Kidney epithelial cell (primary cell): ENCODE data around the gene HACE1. TPM values are rescaled to one million over a fixed set of nuclear protein-coding genes. Genes with fewer than 3 reads are reported as not detected.
"Not testable (repeated sequence)": the region's sequence is repeated elsewhere in the genome, so short reads cannot be mapped to it uniquely, and the experiment has no call there.

Source experiments
- DNase-seq: peaks from one replicate; pipeline ENCODE4 v3.0.0-alpha.2; 2010; ENCODE audit warnings: low read depth
- H3K27me3 ChIP-seq: 2 replicates; pipeline ENCODE4 v1.6.0; 2011; ENCODE audit warnings: low read length; ENCODE audit not compliant: control insufficient read depth, insufficient read depth
- H3K36me3 ChIP-seq: 2 replicates; pipeline ENCODE4 v1.5.1; 2011; ENCODE audit warnings: low read length; ENCODE audit not compliant: control insufficient read depth, insufficient read depth
- H3K4me3 ChIP-seq: 2 replicates; pipeline ENCODE4 v1.5.1; 2011; ENCODE audit warnings: low read depth, mild to moderate bottlenecking, control low read depth, low read length
- CTCF ChIP-seq: IDR thresholded peaks from 2 replicates; pipeline ENCODE4 v1.5.1; 2011; ENCODE audit warnings: mild to moderate bottlenecking, moderate library complexity, low read length, control low read depth, inconsistent platforms; ENCODE audit not compliant: insufficient read depth, poor library complexity, severe bottlenecking
- total RNA-seq: library from RNA; depleted of rRNA; stranded (reverse); fragments of >200 nt; gene quantifications from 2 replicates; pipeline ENCODE4 v1.2.3, GENCODE V29; 2015

HACE1 gene
- total RNA-seq, 1 donor from 2014 or later, result 18.9 TPM

DNA sequence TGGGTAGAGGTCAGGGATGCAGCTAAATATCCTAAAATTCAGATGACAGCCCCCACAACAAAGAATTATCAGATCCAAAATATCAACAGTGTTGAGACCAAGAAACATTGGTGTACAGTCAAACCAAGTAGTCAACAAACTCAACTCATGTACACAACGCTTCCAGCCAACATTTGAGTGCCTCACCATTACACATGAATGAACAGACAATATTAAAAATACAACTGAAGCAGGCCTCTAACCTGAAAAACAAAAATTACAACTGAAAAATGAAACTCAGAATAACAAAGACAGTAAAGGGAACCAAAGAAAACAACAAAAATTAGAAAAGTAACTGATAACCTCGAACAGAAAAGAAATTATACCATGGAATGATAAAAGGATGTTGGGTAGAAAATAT lies 46.2 kb downstream of the HACE1 start:
- no peaks in the 10 kb centered on the region for H3K27me3 ChIP-seq
- DNase-seq, result no peak
- no peaks in the 10 kb centered on the region for H3K36me3 ChIP-seq
- TF ChIP-seq CTCF, result no peak
- no peak overlapping the region for H3K4me3 ChIP-seq

DNA sequence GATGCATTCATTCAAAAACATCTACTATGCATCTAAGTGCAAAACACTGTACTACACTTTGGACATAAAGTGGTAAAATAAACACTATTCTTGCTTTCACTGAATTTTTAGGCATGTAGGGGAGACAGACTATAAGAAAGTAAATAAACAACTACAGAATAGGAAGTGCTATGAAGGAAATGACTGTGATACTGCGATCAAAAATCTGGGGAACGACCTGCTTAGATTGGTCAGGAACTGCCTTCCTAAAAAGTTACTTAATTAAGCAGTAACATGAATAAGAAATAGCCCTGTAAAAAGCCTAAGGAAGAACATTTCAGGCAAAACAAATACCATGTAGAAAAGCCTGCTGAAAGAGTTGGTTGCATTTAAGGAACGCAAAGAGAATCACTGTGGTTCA lies 50.6 kb downstream of the HACE1 start:
- no peaks in the 10 kb centered on the region for H3K27me3 ChIP-seq
- H3K36me3 ChIP-seq, result no peaks in the 10 kb centered on the region
- no peak for DNase-seq
- no peak overlapping the region for H3K4me3 ChIP-seq
- no peak for TF ChIP-seq CTCF

DNA sequence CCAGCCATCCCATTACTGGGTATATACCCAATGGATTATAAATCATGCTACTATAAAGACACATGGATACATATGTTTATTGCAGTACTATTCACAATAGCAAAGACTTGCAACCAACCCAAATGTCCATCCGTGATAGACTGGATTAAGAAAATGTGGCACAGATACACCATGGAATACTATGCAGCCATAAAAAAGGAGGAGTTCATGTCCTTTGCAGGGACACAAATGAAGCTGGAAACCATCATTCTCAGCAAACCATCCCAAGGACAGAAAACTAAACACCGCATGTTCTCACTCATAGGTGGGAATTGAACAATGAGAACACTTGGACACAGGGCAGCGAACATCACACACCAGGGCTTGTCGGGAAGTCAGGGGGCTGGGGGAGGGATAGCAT lies 54.4 kb downstream of the HACE1 start:
- H3K27me3 ChIP-seq, H3K36me3 ChIP-seq, H3K4me3 ChIP-seq, DNase-seq: not testable (repeated sequence)

DNA sequence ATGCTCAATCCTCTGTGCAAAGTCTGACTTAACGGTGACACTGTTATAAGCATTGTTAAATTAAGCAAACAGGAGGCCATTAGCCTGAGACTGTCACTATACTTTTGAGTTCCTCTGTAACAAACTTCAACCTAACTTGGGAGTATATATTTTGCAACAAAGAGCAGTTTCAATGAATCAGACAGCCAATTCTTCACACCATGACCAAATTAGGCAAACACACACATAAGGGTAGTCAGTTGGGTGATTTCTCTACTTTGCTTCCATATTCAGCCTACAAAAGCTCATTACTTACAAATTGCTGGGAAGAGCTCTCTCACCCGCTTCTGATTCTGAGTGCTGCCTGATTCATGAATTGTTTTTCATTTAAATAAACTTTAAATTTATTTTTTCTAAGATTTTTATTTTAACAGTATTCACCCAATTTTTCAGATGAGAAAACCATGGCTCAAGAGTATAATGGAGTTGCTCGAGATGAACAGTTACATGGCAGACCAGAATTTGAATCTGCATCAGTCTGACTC lies 60.5 kb downstream of the HACE1 start:
- no peaks in the 10 kb centered on the region for H3K36me3 ChIP-seq
- H3K27me3 ChIP-seq, result no peaks in the 10 kb centered on the region
- no peak for TF ChIP-seq CTCF
- DNase-seq, result no peak
- H3K4me3 ChIP-seq, result no peak overlapping the region

DNA sequence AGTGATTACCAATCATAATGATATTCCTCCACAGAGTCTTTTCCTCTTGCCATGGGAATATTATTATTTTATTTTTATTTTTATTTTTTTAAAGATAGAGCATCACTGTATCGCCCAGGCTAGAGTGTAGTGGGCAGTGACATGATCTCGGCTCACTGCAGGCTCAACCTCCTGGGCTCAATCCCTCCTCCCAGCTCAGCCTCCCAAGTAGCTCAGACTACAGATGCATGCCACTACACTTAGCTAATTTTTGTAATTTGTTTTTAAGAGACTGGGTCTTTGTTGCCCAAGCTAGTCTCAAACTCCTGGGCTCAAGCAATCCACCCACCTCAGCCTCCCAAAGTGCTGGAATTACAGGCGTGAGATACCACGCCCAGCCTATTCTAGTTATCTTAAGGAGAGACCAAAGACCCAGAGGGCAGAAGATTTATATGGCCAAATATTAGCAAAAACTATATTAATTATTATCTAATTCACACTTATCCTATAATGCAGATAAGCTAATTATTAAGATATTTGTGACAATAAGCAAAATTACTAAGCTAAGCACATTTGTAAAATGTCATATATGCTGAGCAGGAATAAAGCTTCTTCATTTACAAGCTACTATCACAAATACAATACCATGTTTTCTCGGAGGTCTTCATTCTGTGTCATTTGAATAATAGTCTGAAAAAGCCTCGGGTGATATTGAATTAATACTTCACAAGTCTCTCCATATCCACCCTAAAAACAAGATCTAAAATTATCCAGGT lies 63.5 kb downstream of the HACE1 start:
- H3K27me3 ChIP-seq, result no peaks in the 10 kb centered on the region
- DNase-seq, result no peak
- H3K4me3 ChIP-seq, result no peak overlapping the region
- no peak for TF ChIP-seq CTCF
- H3K36me3 ChIP-seq, result no peaks in the 10 kb centered on the region

DNA sequence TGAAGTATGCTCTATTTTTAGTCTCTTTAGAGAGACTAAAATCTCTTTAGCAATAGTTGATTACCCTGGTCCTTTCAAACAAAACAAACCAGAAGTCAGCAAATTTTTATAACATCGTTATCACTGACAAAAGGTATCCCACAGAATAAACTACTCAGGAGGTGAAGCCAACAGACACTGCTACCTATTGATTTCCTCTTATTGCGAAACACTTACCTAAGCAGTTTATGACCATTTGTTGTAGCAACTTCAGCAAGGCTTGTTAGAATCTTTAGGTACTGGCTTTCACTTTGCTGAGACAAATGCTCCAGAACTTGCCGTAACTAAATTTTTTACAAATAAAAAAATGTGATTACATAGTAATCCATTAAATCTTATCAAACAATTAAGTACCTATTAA lies 64.4 kb downstream of the HACE1 start:
- Histone ChIP-seq H3K36me3 (no peaks in the 10 kb centered on the region), H3K27me3 (no peaks in the 10 kb centered on the region), H3K4me3 (no peak overlapping the region)
- TF ChIP-seq CTCF, result no peak
- no peak for DNase-seq
